HG03460 (cell line): Measurements from ENCODE around the gene ZSWIM8.
A peak's percentile ranks its signal among the peaks of the same experiment; 100 is the strongest.
"Not testable (repeated sequence)": the region's sequence is repeated elsewhere in the genome, so short reads cannot be mapped to it uniquely, and the experiment has no call there.

Source experiments
- ATAC-seq: cut with Tn5 transposase; IDR thresholded peaks from one replicate; pipeline ENCODE4 v1.9.1; 2021; ENCODE audit not compliant: unreplicated experiment

The ZSWIM8 gene, protein sequence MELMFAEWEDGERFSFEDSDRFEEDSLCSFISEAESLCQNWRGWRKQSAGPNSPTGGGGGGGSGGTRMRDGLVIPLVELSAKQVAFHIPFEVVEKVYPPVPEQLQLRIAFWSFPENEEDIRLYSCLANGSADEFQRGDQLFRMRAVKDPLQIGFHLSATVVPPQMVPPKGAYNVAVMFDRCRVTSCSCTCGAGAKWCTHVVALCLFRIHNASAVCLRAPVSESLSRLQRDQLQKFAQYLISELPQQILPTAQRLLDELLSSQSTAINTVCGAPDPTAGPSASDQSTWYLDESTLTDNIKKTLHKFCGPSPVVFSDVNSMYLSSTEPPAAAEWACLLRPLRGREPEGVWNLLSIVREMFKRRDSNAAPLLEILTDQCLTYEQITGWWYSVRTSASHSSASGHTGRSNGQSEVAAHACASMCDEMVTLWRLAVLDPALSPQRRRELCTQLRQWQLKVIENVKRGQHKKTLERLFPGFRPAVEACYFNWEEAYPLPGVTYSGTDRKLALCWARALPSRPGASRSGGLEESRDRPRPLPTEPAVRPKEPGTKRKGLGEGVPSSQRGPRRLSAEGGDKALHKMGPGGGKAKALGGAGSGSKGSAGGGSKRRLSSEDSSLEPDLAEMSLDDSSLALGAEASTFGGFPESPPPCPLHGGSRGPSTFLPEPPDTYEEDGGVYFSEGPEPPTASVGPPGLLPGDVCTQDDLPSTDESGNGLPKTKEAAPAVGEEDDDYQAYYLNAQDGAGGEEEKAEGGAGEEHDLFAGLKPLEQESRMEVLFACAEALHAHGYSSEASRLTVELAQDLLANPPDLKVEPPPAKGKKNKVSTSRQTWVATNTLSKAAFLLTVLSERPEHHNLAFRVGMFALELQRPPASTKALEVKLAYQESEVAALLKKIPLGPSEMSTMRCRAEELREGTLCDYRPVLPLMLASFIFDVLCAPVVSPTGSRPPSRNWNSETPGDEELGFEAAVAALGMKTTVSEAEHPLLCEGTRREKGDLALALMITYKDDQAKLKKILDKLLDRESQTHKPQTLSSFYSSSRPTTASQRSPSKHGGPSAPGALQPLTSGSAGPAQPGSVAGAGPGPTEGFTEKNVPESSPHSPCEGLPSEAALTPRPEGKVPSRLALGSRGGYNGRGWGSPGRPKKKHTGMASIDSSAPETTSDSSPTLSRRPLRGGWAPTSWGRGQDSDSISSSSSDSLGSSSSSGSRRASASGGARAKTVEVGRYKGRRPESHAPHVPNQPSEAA (N-terminal part only)

DNA sequence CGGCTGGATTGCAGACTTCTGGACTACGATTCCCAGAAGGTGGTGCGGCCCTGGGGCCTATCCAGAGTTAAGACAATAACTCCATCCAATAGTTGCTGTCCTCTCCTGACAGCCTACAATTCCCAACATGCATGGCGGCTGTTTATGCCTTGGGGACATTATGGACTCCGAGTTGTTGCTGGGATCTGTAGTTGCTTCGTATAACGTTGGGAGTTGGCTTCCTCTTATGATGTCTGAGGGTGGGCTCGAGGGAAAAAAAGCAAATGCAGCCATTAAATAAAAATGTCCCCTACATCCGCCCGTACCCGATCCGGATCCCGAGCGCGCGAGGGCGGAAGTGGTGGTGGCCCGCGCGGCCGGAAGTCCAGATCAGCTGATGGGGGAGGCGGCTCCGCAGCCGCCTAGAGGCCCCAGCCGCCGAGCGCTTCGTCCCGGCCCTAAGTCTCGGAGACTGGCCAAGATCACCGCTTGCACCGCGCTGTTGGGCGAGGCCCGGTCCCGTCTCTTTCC, at the start of gene ZSWIM8:
Gene ZSWIM8, plus strand, starts transcription at position 396 of the 510 bp plus-strand sequence. CDS start 273 bp downstream, outside the sequence.
- peak; percentile 66 for ATAC-seq

DNA sequence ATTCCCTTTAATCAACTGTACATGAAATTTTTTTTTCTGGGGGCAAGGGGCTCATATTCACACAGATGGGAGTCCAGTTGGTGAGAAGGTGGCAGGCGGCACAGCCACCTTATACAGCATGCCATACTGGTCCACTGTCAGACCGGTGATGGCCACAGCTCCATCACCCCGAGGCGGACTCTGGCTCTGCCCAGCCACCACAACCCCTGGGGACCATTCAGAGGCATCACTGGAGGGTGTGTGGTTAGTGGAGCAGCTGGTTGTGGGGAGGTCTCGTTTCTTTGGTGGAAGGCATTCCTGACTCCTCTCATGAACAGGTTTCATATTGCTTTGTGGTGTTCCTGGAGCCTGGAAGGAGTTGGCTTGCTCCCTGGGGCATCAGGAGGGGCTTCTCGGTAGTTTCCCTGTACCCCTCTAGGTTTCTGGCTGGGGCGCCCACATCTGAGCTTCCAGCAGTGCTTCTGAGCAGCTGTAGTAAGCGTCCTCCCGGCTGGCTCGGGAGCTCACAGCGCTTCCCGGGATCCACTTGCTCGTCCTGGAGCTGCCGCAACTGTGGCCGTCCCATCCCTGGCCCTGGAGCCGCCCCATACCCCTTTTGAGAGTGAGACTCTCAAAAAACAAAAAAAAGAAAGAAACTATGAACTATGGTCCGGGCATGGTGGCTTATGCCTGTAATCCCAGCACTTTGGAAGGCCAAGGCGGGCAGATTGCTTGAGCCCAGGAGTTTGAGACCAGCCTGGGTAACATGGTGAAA, 44.7 kb upstream of the ZSWIM8 start:
- not testable (repeated sequence) for ATAC-seq

DNA sequence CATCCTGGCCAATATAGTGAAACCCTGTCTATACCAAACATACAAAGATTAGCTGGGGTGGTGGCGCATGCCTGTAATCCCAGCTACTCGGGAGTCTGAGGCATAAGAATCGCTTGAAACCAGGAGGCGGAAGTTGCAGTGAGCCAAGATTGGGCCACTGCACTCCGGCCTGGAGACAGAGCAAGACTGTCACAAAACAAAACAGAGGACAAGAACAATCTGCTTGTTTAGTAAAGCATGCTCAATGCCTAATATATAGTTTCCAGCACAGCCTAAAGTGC, 43.0 kb upstream of the ZSWIM8 start:
- ATAC-seq: no peak

DNA sequence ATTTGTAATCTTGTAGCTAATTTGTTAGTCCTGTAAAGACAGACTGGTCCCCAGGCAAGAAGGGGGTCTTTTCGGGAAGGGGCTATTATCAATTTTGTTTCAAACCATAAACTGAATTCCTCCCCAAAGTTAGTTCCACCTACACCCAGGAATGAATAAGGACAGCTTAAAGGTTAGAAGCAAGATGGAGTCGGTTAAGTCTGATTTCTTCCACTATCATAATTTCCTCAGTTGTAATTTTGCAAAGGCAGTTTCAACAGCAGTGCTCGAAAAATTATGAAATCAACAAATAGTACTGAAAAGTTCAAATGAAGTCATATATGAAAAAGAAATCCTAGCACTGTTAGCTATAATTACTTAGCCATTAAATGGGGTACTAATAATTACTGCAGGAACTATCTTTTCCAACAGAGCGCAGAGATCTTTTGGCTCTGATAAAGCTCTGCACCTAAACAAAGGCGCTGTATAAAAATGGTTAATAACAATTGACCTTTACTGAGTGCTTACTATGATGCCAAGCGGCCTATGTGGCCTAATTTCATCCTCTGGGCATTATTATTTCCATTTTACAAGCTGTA, 42.0 kb upstream of the ZSWIM8 start:
- no peak for ATAC-seq

DNA sequence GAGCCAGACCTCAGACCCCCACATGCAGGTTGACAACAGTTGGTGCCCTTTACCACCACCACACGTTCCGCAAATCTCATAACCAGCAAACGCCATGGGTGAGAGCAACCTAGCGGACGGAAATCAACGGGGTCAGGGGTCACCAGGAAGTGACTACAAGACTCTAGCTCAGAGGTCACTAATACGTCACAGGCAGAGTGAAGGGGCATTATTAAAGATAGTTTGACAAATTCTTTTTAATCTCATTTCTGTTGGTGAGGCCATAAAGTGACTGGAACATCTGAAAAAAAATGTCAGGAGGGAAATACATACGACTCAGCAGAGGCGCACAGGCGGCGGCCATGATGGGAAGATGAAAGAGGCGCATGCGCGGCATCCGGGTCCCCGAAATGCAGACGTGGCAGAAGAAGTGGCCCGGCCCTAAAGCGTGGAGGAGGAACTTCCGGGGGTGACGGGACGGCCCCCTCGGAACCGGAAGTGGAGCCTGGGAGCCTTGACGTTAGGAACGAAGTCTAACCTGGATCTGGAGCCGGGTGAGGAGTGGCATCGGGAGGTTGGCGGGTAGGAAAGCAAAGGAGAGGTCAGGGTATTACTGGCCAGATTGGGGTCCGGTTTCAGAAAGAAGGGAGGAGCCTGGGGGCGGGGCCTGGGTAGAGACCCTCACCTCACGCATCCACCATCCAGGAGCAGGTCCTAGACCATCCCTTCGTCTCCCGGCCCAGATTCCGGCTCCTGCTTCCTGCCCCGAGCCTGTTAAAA, 41.3 kb upstream of the ZSWIM8 start, which contains the start of gene SEC24C:
Gene SEC24C, plus strand, starts transcription at position 468 of the 759 bp plus-strand sequence. CDS start 2,461 bp downstream, outside the sequence.
- peak; percentile 85 for ATAC-seq

DNA sequence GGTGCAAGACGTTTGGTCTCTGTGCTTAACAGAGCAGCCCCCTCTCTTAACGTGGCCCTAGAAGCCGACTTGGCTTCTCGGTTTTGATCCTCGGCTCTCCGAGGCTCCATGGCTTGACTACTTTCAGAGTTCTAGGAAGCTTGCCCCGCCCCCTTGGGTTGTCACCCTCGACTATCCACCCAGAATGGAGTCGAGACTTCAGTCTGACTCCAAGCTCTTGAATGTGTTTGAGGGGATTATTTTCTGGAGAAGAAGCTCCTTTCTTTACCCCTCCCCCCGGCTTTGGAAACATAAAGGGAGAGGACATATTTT, 40.8 kb upstream of the ZSWIM8 start:
- ATAC-seq: peak; percentile 25

DNA sequence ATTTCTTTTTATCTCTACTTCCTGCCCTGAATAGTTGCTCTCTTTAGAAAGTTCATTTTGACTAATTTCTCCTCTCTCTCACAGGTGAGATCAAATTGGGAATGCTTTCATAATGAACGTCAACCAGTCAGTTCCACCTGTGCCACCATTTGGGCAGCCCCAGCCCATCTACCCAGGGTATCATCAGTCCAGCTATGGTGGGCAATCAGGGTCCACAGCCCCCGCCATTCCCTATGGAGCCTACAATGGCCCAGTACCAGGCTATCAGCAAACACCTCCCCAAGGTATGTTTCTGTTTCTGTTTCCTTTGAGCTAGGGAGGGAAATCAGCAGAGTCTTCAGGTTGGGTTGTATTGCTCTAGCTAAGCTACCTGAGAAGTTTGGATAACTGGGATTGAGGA, 38.7 kb upstream of the ZSWIM8 start:
- no peak for ATAC-seq

DNA sequence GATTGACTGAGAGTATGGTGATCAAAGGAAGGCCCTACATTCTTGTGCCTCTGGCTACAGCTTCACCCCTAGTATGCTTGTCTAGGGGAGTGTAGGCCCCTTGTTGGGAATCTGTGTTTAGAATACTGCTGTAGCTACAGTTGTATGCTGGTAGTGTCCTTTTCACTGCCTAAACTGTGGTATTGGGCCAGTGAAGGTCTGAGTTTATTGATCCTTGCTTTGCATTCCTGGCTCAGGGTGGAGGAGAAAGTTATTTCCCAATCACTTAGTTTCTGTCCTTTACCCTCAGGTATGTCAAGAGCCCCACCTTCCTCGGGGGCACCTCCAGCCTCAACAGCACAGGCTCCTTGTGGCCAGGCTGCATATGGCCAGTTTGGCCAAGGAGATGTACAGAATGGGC, 34.6 kb upstream of the ZSWIM8 start:
- no peak for ATAC-seq

DNA sequence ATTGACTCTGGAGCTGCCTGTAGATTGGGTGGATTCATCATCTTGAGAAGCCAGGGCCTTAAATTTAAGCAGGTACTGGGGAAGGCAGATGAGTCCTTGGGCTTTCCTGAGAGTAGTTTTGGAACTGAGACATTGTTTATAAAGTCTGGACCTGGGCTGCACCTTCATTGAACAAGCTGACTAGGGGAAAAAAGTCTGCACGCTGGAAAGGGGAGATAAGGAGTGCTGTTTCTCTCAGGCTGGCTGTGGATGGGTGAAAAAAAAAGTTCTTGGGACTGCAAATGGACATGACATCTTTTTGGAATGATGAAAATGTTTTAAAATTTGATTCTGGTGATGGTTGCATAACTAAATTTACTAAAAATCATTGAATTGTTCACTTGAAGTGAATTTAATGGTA, 29.2 kb upstream of the ZSWIM8 start:
- ATAC-seq: no peak

DNA sequence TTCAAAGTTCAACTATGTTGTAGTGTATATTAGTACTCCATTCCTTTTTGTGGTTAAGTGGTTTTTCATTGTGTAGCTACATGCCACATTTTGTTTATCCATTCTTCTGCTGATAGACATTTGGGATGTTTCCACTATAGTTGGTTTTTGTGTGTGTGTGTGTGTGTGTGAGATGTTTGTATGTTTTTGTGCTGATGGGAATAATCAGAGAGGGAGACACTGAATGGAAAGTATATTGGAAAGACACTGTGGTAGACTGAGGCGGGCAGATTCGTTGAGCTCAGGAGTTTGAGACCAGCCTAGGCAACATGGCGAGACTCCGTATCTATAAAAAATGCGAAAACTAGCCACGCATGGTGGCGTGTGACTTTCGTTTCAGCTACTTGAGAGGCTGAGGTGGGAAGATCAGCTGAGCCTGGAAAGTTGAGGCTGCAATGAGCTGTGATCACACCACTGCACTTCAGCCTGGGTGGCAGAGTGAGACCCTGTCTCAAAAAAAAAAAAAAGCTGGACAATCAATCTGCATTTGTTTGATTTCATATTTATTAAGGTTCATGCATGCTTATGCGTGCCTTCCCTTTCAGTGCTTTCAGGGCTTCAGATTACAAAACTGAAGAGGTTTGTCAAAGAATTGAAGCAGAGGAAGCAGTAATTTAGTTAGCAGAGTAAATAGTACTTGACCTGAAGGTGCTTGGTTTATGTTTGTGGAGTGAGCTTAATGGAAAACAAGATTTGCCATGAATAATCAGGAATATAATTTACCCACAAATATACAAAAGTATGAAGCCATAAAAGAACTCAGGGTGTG, 26.5 kb upstream of the ZSWIM8 start:
- no peak for ATAC-seq

DNA sequence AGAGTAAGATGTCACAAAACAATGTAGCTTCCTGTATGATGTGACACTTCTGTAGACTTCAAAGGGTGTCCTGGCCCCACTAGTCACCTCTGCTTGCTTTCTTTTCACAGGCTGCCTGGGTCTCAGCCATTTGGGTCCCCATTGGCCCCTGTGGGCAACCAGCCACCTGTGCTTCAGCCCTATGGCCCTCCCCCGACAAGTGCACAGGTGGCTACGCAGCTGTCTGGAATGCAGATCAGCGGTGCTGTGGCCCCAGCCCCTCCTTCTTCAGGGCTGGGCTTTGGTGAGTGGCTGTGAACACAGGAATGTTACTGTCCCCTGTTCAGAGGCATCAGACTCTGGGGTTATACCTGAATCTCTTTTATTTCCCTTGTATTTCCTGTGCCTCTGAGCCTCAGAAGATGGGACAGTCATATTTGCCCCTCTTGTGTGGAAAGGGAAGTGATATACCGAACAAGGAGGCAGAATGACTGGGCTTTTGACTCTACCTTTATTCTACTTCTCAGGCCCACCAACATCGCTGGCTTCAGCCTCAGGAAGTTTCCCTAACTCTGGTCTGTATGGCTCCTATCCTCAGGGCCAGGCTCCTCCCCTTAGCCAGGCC, 25.8 kb upstream of the ZSWIM8 start:
- no peak for ATAC-seq

DNA sequence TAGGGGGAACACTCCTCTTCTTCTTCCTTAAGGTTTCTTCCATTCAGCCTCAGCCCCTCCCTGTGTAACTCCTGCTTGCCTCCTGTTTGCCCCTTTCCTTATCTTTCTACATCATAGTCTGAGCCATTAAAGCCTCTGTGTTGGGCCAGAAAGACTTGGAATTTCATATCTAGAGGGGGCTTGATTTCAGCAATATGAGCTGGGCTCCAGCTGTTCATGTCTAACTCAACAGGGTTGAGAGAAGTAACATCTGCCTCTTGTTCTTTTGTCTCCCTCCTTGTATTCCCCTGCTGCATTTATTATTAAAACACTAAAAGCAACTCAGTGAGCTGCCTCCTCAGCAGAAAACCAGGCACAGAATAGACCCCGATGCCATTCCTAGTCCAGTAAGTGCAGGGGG, 23.6 kb upstream of the ZSWIM8 start:
- no peak for ATAC-seq

DNA sequence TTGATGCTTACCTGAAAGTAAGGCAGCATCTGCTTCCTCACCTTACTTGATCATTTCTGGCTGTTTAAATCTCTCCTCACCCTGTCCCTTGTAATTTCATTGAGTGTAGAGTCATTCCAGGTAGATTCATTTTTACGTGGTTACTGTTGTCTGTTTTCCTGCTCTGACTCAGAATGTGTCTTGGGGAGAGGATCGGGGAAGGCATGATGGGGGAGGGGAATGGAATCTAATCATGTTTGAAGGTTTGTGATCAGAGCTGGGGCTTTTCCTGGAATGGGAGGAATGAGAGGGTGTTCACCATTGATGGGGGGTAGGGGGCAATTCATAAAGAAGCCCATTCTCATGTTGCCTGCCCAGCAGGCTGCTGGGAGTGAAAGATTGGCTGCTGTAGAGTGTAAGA, 22.5 kb upstream of the ZSWIM8 start:
- ATAC-seq: no peak

DNA sequence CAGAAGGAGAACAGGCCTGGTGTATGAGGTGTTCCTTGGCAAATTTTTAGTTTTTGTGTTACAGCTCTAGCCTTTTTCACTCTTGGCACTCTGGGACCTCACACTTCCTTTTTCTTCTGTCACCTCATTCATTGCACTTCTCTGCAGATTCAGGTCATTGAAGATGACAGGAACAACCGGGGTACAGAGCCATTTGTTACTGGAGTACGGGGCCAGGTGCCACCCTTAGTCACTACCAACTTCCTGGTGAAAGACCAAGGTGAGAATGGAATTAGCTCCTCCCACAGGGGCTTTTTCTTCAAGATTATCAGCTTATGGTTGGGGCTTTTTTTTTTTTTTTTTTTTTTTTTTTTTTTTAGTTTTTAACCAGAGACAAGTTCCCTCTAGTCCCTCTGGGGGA, 22.1 kb upstream of the ZSWIM8 start:
- no peak for ATAC-seq

DNA sequence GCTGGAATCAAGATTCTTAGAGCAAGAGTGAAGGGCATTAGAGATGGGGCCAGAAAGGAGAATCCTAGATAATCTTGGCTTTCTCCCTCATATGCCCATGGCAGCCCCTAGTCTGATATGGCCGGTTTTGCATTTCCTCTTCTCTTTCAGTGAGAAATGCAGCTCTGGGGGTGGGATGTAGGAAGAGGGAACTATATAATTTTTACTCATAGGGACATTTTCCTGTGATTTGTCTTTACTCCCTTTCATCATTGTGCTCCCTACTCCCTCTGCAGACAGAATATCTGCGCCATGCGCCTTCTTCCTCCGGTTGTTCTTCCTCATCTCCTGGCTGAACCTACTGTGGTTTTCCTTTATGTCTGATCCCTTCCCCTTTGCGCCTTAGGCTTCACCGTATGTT, 20.3 kb upstream of the ZSWIM8 start:
- no peak for ATAC-seq

DNA sequence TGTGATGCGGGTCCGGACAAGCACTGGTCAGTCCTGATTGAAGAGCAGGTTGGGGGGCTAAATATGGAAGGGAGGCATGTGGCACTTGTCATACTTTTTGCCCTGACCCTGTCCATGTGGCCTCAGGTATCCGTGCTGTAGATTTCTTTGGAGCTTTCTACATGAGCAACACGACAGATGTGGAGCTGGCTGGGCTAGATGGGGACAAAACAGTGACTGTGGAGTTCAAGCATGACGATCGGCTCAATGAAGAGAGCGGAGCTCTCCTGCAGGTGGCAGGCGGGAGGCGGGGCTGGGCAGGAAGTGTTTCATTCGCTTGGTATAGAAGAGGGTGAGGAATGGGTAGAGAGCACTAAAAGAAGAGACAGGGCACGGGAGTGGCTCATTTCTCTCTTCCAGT, 16.5 kb upstream of the ZSWIM8 start:
- no peak for ATAC-seq

DNA sequence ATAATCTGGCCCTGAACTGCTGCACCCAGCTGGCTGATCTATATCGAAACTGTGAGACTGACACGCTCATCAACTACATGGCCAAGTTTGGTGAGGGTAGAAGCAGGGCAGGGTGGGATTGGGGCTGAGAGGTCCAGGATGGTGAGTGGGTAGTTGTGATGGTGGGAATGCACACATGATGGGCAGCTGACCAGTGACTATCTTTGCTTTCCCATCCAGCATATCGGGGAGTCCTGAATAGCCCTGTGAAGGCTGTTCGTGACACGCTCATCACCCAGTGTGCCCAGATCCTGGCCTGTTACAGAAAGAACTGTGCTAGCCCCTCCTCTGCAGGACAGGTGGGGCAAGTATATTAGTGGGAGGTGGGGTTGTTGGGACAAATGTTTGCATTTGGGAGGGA, 16.0 kb upstream of the ZSWIM8 start:
- no peak for ATAC-seq

DNA sequence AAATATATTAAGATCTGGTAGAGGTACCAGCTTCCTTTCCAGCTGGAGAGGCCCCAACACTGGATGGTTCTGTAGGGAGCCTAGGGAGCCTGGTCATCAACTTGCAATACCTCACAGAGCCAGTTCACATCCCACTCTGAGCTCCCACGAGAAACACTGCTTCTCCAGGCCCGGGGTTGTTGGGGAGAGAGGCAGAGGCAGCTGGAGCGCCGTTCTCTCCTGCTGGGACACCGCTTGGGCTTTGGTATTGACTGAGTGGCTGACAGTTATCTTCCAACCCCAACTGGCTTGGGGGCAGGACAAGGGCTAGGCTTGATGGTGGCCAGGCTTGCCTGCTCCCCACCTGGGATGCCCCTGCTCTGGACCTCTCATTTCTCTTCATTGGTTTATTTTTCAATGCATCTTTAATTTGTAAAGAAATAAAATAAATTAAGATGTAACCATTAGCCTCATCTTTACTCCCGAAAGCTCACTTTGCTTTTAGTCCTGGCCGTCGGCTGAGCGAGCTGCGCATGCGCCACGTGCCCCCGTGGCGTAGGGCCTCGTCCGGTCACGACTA, 13.6 kb upstream of the ZSWIM8 start:
- ATAC-seq: peak; percentile 37
